ENCODE data around the gene CRYBA2. TPM values are rescaled to one million over a fixed set of nuclear protein-coding genes. Genes with fewer than 3 reads are reported as not detected.

Gene CRYBA2
- total RNA-seq, 1 experiment from 2014 or later: not detected

- no peak overlapping the region for H3K27ac ChIP-seq (ENCODE audit: low read length)
- no peak for ATAC-seq
Measured at GRCh38 chr2:218963601-218964000, 29.6 kb downstream of the CRYBA2 start.

GRCh38 chr2:218962859-218963492, 30.2 kb downstream of the CRYBA2 start:
- Histone ChIP-seq H3K4me1 (ENCODE audit: control insufficient read depth, insufficient read depth, low read length) (0 out of 2 replicates have a peak, but pooled peaks cover 4% of the 10 kb centered on the region), H3K27me3 (ENCODE audit: control insufficient read depth, insufficient read depth, low read length) (no peaks in the 10 kb centered on the region; the same call in 1 of the 2 replicates), H3K36me3 (ENCODE audit: control insufficient read depth, insufficient read depth, low read length) (no peaks in the 10 kb centered on the region), H3K4me3 (ENCODE audit: low read depth in 2 of 2, low read length in 2 of 2) (no peak overlapping the region), H3K9me3 (ENCODE audit: control insufficient read depth, insufficient read depth, low read depth, low read length) (no peaks in the 10 kb centered on the region), H3K27ac (ENCODE audit: low read length) (no peak overlapping the region)
- no peak for TF ChIP-seq TCF7L2 (IDR thresholded peaks at IDR 0.05; ENCODE audit: low read depth, low read length)
- TF ChIP-seq POLR2AphosphoS5 (IDR thresholded peaks at IDR 0.05; ENCODE audit: low read depth, low read length): no peak
- TF ChIP-seq, protein P1, sequence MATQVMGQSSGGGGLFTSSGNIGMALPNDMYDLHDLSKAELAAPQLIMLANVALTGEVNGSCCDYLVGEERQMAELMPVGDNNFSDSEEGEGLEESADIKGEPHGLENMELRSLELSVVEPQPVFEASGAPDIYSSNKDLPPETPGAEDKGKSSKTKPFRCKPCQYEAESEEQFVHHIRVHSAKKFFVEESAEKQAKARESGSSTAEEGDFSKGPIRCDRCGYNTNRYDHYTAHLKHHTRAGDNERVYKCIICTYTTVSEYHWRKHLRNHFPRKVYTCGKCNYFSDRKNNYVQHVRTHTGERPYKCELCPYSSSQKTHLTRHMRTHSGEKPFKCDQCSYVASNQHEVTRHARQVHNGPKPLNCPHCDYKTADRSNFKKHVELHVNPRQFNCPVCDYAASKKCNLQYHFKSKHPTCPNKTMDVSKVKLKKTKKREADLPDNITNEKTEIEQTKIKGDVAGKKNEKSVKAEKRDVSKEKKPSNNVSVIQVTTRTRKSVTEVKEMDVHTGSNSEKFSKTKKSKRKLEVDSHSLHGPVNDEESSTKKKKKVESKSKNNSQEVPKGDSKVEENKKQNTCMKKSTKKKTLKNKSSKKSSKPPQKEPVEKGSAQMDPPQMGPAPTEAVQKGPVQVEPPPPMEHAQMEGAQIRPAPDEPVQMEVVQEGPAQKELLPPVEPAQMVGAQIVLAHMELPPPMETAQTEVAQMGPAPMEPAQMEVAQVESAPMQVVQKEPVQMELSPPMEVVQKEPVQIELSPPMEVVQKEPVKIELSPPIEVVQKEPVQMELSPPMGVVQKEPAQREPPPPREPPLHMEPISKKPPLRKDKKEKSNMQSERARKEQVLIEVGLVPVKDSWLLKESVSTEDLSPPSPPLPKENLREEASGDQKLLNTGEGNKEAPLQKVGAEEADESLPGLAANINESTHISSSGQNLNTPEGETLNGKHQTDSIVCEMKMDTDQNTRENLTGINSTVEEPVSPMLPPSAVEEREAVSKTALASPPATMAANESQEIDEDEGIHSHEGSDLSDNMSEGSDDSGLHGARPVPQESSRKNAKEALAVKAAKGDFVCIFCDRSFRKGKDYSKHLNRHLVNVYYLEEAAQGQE (IDR thresholded peaks at IDR 0.05; ENCODE audit: insufficient read depth in 1 of 2, low read depth in 2 of 2, low read length in 1 of 2): peak; percentile 95 to 97
- no peak for TF ChIP-seq SIN3A (IDR thresholded peaks at IDR 0.05; ENCODE audit: borderline replicate concordance, insufficient read depth, low read depth, low read length)
- no peak for TF ChIP-seq CTCF (IDR thresholded peaks at IDR 0.05)
- ChIA-PET CTCF (no interaction called here), POLR2A (no interaction called here)
- BruUV-seq (replicated peaks): no TSS peak
- ATAC-seq (no peak), DNase-seq (ENCODE audit: low read depth, low spot score) (no peak)
- intact Hi-C loops (cut with micrococcal nuclease; ENCODE audit: unreplicated experiment) (no loop called here), in situ Hi-C loops (cut with HindIII; ENCODE audit: low pct_unique_long_range_greater_than_20kb, low sequenced_read_pairs) (no loop called here)

More at GRCh38 chr2:218963601-218964000, 29.6 kb downstream of the CRYBA2 start:
- H3K4me1 ChIP-seq (ENCODE audit: control insufficient read depth, insufficient read depth, low read length): 0 out of 2 replicates have a peak, but pooled peaks cover 4% of the 10 kb centered on the region
- no peaks in the 10 kb centered on the region for H3K36me3 ChIP-seq (ENCODE audit: control insufficient read depth, insufficient read depth, low read length)
- no peak overlapping the region for H3K4me3 ChIP-seq (ENCODE audit: low read depth in 2 of 2, low read length in 2 of 2)
- DNase-seq (ENCODE audit: low read depth, low spot score): no peak
- intact Hi-C loops (cut with micrococcal nuclease; ENCODE audit: unreplicated experiment) (no loop called here), in situ Hi-C loops (cut with HindIII; ENCODE audit: low pct_unique_long_range_greater_than_20kb, low sequenced_read_pairs) (no loop called here)
- POLR2A ChIA-PET: no interaction called here
- no peak for TF ChIP-seq POLR2AphosphoS5 (IDR thresholded peaks at IDR 0.05; ENCODE audit: low read depth, low read length)
- H3K27me3 ChIP-seq (ENCODE audit: control insufficient read depth, insufficient read depth, low read length): no peaks in the 10 kb centered on the region; the same call in 1 of the 2 replicates
- no peaks in the 10 kb centered on the region for H3K9me3 ChIP-seq (ENCODE audit: control insufficient read depth, insufficient read depth, low read depth, low read length)
- no TSS peak for BruUV-seq (replicated peaks)
- CTCF ChIA-PET: no interaction called here
